ENCODE results near the gene SLC43A1.

DNA sequence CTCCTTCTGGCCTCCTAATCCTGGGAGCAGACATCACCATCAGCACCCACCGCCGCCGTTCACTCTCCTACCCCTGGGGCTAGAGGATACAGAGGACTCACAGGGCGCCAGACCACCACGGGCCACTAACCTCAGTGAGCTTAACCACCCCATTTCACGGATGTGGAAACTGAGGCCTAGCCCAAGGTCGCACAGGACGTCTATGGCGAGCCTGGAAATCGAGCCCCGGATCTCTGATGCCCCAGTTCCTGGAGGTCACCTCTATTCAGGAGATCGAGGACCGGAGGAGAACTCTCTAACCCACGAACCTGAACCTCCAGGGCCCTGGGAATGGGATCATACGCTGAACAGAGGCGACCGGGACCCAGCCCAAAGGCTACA lies 14.7 kb upstream of the SLC43A1 start:
- TF ChIP-seq, protein P1, sequence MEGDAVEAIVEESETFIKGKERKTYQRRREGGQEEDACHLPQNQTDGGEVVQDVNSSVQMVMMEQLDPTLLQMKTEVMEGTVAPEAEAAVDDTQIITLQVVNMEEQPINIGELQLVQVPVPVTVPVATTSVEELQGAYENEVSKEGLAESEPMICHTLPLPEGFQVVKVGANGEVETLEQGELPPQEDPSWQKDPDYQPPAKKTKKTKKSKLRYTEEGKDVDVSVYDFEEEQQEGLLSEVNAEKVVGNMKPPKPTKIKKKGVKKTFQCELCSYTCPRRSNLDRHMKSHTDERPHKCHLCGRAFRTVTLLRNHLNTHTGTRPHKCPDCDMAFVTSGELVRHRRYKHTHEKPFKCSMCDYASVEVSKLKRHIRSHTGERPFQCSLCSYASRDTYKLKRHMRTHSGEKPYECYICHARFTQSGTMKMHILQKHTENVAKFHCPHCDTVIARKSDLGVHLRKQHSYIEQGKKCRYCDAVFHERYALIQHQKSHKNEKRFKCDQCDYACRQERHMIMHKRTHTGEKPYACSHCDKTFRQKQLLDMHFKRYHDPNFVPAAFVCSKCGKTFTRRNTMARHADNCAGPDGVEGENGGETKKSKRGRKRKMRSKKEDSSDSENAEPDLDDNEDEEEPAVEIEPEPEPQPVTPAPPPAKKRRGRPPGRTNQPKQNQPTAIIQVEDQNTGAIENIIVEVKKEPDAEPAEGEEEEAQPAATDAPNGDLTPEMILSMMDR (IDR thresholded peaks at IDR 0.05), result no peak
- no peak for TF ChIP-seq POLR2A (IDR thresholded peaks at IDR 0.05)
